ENCODE measurements around the gene CEP192. TPM values are rescaled to one million over a fixed set of nuclear protein-coding genes. Genes with fewer than 3 reads are reported as not detected.
"Not testable (repeated sequence)": the region's sequence is repeated elsewhere in the genome, so short reads cannot be mapped to it uniquely, and the experiment has no call there.

Gene CEP192
- total and polyA plus RNA-seq, 10 donors: 13.8 to 41.8 (median 32.4) TPM

- intact Hi-C loops (cut with DNase I; ENCODE audit: low total_unique reads): no loop called here
- no peaks in the 10 kb centered on the region for H3K4me1 ChIP-seq
- H3K36me3 ChIP-seq: peaks cover 5 to 100% (median 59%) of the 10 kb centered on the region in 6 donors
- H3K27me3 ChIP-seq (replicated peaks in 1 of 7): no peaks in the 10 kb centered on the region
- no peaks in the 10 kb centered on the region for H3K9me3 ChIP-seq
- H3K27ac ChIP-seq: no peak overlapping the region
- 89 to 99% (median 95%) methylated on average over 12 of the region's 12 CpGs for WGBS, 5 donors
- DNase-seq: no peak
- TF ChIP-seq CTCF (IDR thresholded peaks at IDR 0.05 in 8 of 11, conservative IDR thresholded peaks at IDR 0.05 in 3 of 11) (no peak), POLR2AphosphoS5 (IDR thresholded peaks at IDR 0.05) (no peak), POLR2A (IDR thresholded peaks at IDR 0.05) (no peak)
- H3K4me3 ChIP-seq: no peak overlapping the region
Measured at GRCh38 chr18:13095466-13095865, 104.3 kb downstream of the CEP192 start.

- Histone ChIP-seq H3K36me3 (peaks cover 5 to 100% (median 61%) of the 10 kb centered on the region in 6 donors), H3K27ac (no peak overlapping the region), H3K9me3 (no peaks in the 10 kb centered on the region), H3K27me3 (replicated peaks in 1 of 7) (no peaks in the 10 kb centered on the region), H3K4me1 (no peaks in the 10 kb centered on the region), H3K4me3 (no peak overlapping the region)
- intact Hi-C loops (cut with DNase I; ENCODE audit: low total_unique reads): no loop called here
- 97 to 99% (median 98%) methylated on average over 8 to 9 of the region's 9 CpGs for WGBS, 5 donors
- DNase-seq: no peak
- no peak for TF ChIP-seq POLR2A (IDR thresholded peaks at IDR 0.05)
- no peak for TF ChIP-seq CTCF (IDR thresholded peaks at IDR 0.05 in 8 of 11, conservative IDR thresholded peaks at IDR 0.05 in 3 of 11)
- no peak for TF ChIP-seq POLR2AphosphoS5 (IDR thresholded peaks at IDR 0.05)
Measured at GRCh38 chr18:13096232-13096631, 105.1 kb downstream of the CEP192 start.

GRCh38 chr18:13096719-13097118, 105.6 kb downstream of the CEP192 start:
- Histone ChIP-seq H3K27me3 (replicated peaks in 1 of 7) (no peaks in the 10 kb centered on the region), H3K4me3 (no peak overlapping the region), H3K36me3 (peaks cover 5 to 100% (median 65%) of the 10 kb centered on the region in 6 donors), H3K4me1 (no peaks in the 10 kb centered on the region), H3K9me3 (no peaks in the 10 kb centered on the region), H3K27ac (no peak overlapping the region)
- no peak for DNase-seq
- intact Hi-C loops (cut with DNase I; ENCODE audit: low total_unique reads): no loop called here
- WGBS, 5 donors: 96 to 99% (median 98%) methylated on average over 3 of the region's 3 CpGs
- no peak for TF ChIP-seq POLR2AphosphoS5 (IDR thresholded peaks at IDR 0.05)
- no peak for TF ChIP-seq CTCF (IDR thresholded peaks at IDR 0.05 in 8 of 11, conservative IDR thresholded peaks at IDR 0.05 in 3 of 11)
- TF ChIP-seq POLR2A (IDR thresholded peaks at IDR 0.05): no peak

GRCh38 chr18:13098104-13098503, 106.9 kb downstream of the CEP192 start:
- H3K36me3 ChIP-seq: peaks cover 5 to 100% (median 69%) of the 10 kb centered on the region in 6 donors
- DNase-seq; intact Hi-C loops (cut with DNase I; ENCODE audit: low total_unique reads); H3K9me3 ChIP-seq; H3K4me1 ChIP-seq; H3K27me3 ChIP-seq (replicated peaks in 1 of 7); H3K27ac ChIP-seq; H3K4me3 ChIP-seq: not testable (repeated sequence)
- 91 to 98% (median 93%) methylated on average over 11 to 26 of the region's 26 CpGs for WGBS, 5 donors

- Histone ChIP-seq H3K27me3 (replicated peaks in 1 of 7) (no peaks in the 10 kb centered on the region), H3K27ac (no peak overlapping the region), H3K9me3 (no peaks in the 10 kb centered on the region), H3K4me1 (no peaks in the 10 kb centered on the region), H3K4me3 (no peak overlapping the region), H3K36me3 (peaks cover 5 to 100% (median 69%) of the 10 kb centered on the region in 6 donors)
- DNase-seq: no peak
- TF ChIP-seq POLR2A (IDR thresholded peaks at IDR 0.05): no peak
- no peak for TF ChIP-seq POLR2AphosphoS5 (IDR thresholded peaks at IDR 0.05)
- TF ChIP-seq CTCF (IDR thresholded peaks at IDR 0.05 in 8 of 11, conservative IDR thresholded peaks at IDR 0.05 in 3 of 11): no peak
- intact Hi-C loops (cut with DNase I; ENCODE audit: low total_unique reads): no loop called here
- WGBS, 5 donors: 84 to 98% (median 94%) methylated on average over 7 to 10 of the region's 10 CpGs
Measured at GRCh38 chr18:13099113-13099512, 108.0 kb downstream of the CEP192 start.

All from spleen (tissue), 11 donors.